CD4-positive, alpha-beta memory T cell (primary cell): ENCODE measurements around the gene GFOD1. TPM values are rescaled to one million over a fixed set of nuclear protein-coding genes. Genes with fewer than 3 reads are reported as not detected.

Experiments
- CTCF ChIA-PET: fragments of 350-600 bp; sonication (Branson Sonifier 250); formaldehyde crosslinking; loops from one replicate; lab custom pipeline; 2021; ENCODE audit warnings: inconsistent platforms; ENCODE audit not compliant: partially characterized antibody; lab: Charles Lee
- POLR2A ChIA-PET: fragments of 350-600 bp; sonication (Branson Sonifier 250); formaldehyde crosslinking; loops from one replicate; lab custom pipeline; 2021; ENCODE audit not compliant: partially characterized antibody; lab: Charles Lee
- DNase-seq, 5 donors: peaks; one replicate each; pipeline versions ENCODE4 v3.0.0 to v3.0.0-alpha.2; 2020 to 2022; ENCODE audit warnings: mixed read lengths in 1 of 5
- H3K27ac ChIP-seq: one replicate; pipeline ENCODE4 v1.7.0; 2013; ENCODE audit warnings: low read depth, low read length
- H3K27me3 ChIP-seq: 2 replicates; pipeline ENCODE4 v1.7.0; 2013; ENCODE audit warnings: mild to moderate bottlenecking, low read length, moderate library complexity; ENCODE audit not compliant: insufficient read depth
- H3K36me3 ChIP-seq: 2 replicates; pipeline ENCODE4 v1.7.0; 2013; ENCODE audit warnings: mild to moderate bottlenecking, low read length, moderate library complexity; ENCODE audit not compliant: insufficient read depth
- H3K4me1 ChIP-seq: 2 replicates; pipeline ENCODE4 v1.7.0; 2013; ENCODE audit warnings: mild to moderate bottlenecking, low read length, moderate library complexity; ENCODE audit not compliant: insufficient read depth
- H3K4me3 ChIP-seq, 2 donors: one replicate each; pipeline ENCODE4 v1.7.0; 2013; ENCODE audit warnings: low read length in 2 of 2, mild to moderate bottlenecking in 1 of 2
- H3K9me3 ChIP-seq, 2 donors: one replicate each; pipeline ENCODE4 v1.7.0; 2013; ENCODE audit warnings: low read length in 2 of 2, control low read depth in 1 of 2; ENCODE audit not compliant: control insufficient read depth in 1 of 2
- H3K27ac Mint-ChIP-seq, 7 donors: one replicate each; pipeline ENCODE4 v1.8.0; 2020 to 2021; ENCODE audit warnings: mixed read lengths in 7 of 7, mild to moderate bottlenecking in 6 of 7, inconsistent platforms in 3 of 7, moderate library complexity in 3 of 7
- H3K27me3 Mint-ChIP-seq, 2 donors: one replicate each; pipeline ENCODE4 v1.8.0; 2020 to 2021; ENCODE audit warnings: mixed read lengths in 2 of 2
- H3K36me3 Mint-ChIP-seq, 2 donors: one replicate each; pipeline ENCODE4 v1.8.0; 2020 to 2021; ENCODE audit warnings: mixed read lengths in 2 of 2, inconsistent platforms in 1 of 2, mild to moderate bottlenecking in 1 of 2
- H3K4me1 Mint-ChIP-seq, 4 donors: one replicate each; pipeline ENCODE4 v1.8.0; 2020 to 2021; ENCODE audit warnings: mixed read lengths in 4 of 4, mild to moderate bottlenecking in 1 of 4
- H3K4me3 Mint-ChIP-seq, 8 donors: one replicate each; pipeline ENCODE4 v1.8.0; 2020 to 2021; ENCODE audit warnings: mixed read lengths in 8 of 8, mild to moderate bottlenecking in 7 of 8, moderate library complexity in 6 of 8, inconsistent platforms in 3 of 8
- H3K9me3 Mint-ChIP-seq, 8 donors: one replicate each; pipeline ENCODE4 v1.8.0; 2020 to 2021; ENCODE audit warnings: mixed read lengths in 8 of 8, mild to moderate bottlenecking in 5 of 8, inconsistent platforms in 3 of 8, moderate library complexity in 1 of 8
- intact Hi-C: fragments of 100-400 bp; cut with micrococcal nuclease; formaldehyde crosslinking; loops from one replicate; pipeline ENCODE4 v1.15.1; 2023
- polyA plus RNA-seq, 2 donors: library from polyadenylated mRNA; unstranded; fragments of 300-500 nt; fragmentation: Illumina TruSeq; gene quantifications; one replicate each; pipeline ENCODE4 v1.2.3, GENCODE V29; 2021
- total RNA-seq, 2 experiments: library from RNA; stranded (reverse); gene quantifications; one replicate each; pipeline ENCODE4 v1.2.3, GENCODE V29; 2021

The GFOD1 gene
- total and polyA plus RNA-seq, 4 experiments from 2014 or later, result 0.95 to 1.1 (median 0.97) TPM; not detected in 1

- no peak overlapping the region for H3K27ac ChIP-seq
- POLR2A ChIA-PET, result no interaction called here
Observed at GRCh38 chr6:13455552-13455966, 31.8 kb downstream of the GFOD1 start.

DNA sequence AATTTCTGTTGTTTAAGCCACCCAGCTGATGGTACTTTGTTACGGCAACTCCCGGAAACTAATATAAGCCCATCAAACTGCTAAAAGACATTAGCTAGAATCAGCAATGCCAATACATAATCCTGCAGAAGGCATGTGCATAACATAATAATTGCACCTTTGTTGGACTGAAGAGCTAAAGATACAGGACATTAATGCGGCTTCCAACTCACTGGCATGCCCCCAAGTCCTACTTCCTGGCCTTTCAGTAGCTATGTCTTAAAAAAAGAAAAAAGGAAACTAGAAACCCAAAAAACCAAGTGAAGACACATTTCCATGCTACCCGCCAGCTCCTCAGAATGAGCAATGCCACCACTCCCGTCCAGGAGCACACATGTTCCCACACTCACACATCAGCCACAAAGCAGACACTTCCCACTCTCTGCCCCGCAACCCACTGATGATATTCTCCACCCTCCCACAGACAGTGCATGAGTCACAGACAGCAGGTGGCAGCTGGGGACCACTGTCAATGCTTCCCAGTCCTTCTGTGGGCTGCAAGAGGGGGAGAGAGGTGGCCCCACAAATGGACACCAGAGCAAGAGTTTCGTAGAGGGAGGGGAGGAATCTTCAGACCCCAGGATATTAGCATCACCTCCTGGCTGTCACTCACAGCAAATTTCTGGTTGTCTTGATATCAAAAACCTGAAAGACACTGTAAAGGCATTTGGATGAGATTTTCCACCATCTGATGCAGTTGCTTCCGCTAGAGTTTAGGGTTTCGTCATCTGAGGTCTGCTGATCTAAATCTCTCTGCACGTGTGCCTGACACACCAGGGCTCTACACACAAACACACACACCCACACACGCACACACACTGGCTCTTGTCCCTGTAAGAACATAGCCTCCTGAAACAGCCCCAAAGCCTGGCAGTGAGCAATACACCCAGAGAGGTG lies 32.8 kb downstream of the GFOD1 start:
- peak overlapping the region; percentile 81 to 94 (median 86) for H3K27ac Mint-ChIP-seq
- peak overlapping the region; percentile 8 for H3K27ac ChIP-seq
- CTCF ChIA-PET, result interaction anchor here (0.6 to 2.6 kb wide), 17 partner anchors 9 to 612 kb away, joined by 3 to 24 read pairs (median 5); partner anchors contain the start of genes NOL7 and SIRT5
- DNase-seq, result peak; percentile 52 to 89 (median 59)
- peaks cover 12 to 23% (median 22%) of the 10 kb centered on the region in 4 donors for H3K4me1 Mint-ChIP-seq
- no peaks in the 10 kb centered on the region for H3K9me3 ChIP-seq
- peaks cover 22% of the 10 kb centered on the region for H3K4me1 ChIP-seq
- H3K4me3 ChIP-seq, result peak overlapping the region; percentile 17 to 45
- H3K9me3 Mint-ChIP-seq, result no peaks in the 10 kb centered on the region
- H3K27me3 ChIP-seq, result no peaks in the 10 kb centered on the region
- intact Hi-C loops, result loop anchor here (1.0 to 10.0 kb wide), 5 partner anchors 33 to 310 kb away; partner anchors contain the start of genes GFOD1 and NOL7
- H3K36me3 ChIP-seq, result no peaks in the 10 kb centered on the region
- H3K36me3 Mint-ChIP-seq, result no peaks in the 10 kb centered on the region
- no peaks in the 10 kb centered on the region for H3K27me3 Mint-ChIP-seq
- H3K4me3 Mint-ChIP-seq, result peak overlapping the region; percentile 61 to 81 (median 76)
- POLR2A ChIA-PET, result interaction anchor here (0.6 to 1.4 kb wide), 4 partner anchors 10 to 121 kb away, joined by 4 to 12 read pairs (median 4); partner anchors contain the start of genes GFOD1 and SIRT5

More at GRCh38 chr6:13455552-13455966, 31.8 kb downstream of the GFOD1 start:
- H3K4me1 ChIP-seq, result peaks cover 22% of the 10 kb centered on the region
- H3K9me3 ChIP-seq, result no peaks in the 10 kb centered on the region
- Mint-ChIP-seq H3K36me3 (no peaks in the 10 kb centered on the region), H3K27me3 (no peaks in the 10 kb centered on the region), H3K9me3 (no peaks in the 10 kb centered on the region), H3K27ac (peak overlapping the region in 6 of 7 donors; percentile 5 to 94 (median 80)), H3K4me3 (no peak overlapping the region), H3K4me1 (peaks cover 12 to 23% (median 22%) of the 10 kb centered on the region in 4 donors)
- CTCF ChIA-PET, result no interaction called here
- no peaks in the 10 kb centered on the region for H3K36me3 ChIP-seq
- H3K4me3 ChIP-seq, result no peak overlapping the region
- intact Hi-C loops, result loop anchor here (10.0 kb wide), 2 partner anchors 159 to 309 kb away; partner anchors contain the start of gene NOL7
- no peak for DNase-seq
- no peaks in the 10 kb centered on the region for H3K27me3 ChIP-seq

DNA sequence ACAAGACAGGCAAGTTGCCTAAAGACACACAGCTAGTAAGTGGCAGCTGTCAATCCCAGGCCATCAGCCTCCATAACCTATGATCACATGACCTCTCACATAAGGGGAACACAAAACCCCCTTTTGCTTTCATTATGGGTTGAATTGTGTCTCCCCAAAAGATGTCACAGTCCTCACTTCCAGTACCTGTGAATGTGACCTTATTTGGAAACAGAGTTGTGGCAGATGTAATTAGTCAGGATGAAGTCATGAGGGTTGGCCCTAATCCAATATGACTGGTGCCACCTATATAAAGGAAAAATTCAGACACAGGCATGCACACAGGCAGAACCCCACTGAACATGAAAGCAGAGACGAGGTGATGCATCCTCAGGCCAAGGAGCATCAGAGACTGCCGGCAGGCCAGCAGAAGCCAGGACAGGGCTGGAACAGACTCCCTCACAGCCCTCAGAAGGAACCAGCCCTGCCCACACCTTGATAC lies 33.6 kb downstream of the GFOD1 start:
- Histone ChIP-seq H3K27ac (no peak overlapping the region), H3K36me3 (no peaks in the 10 kb centered on the region), H3K4me1 (peaks cover 22% of the 10 kb centered on the region), H3K27me3 (no peaks in the 10 kb centered on the region), H3K4me3 (no peak overlapping the region), H3K9me3 (no peaks in the 10 kb centered on the region)
- H3K4me1 Mint-ChIP-seq, result peaks cover 12 to 24% (median 21%) of the 10 kb centered on the region in 4 donors
- peak overlapping the region in 7 of 8 donors; percentile 21 to 81 (median 51) for H3K4me3 Mint-ChIP-seq
- no peaks in the 10 kb centered on the region for H3K27me3 Mint-ChIP-seq
- intact Hi-C loops, result loop anchor here (1.0 to 10.0 kb wide), 5 partner anchors 33 to 311 kb away; partner anchors contain the start of genes GFOD1 and NOL7
- H3K27ac Mint-ChIP-seq, result peak overlapping the region; percentile 70 to 94 (median 83)
- CTCF ChIA-PET, result interaction anchor here (0.6 to 2.6 kb wide), 20 partner anchors 9 to 613 kb away, joined by 3 to 24 read pairs (median 4); partner anchors contain the start of genes NOL7 and SIRT5
- POLR2A ChIA-PET, result interaction anchor here (0.6 to 1.4 kb wide), 4 partner anchors 11 to 121 kb away, joined by 4 to 12 read pairs (median 4); partner anchors contain the start of genes GFOD1 and SIRT5
- no peaks in the 10 kb centered on the region for H3K36me3 Mint-ChIP-seq
- H3K9me3 Mint-ChIP-seq, result no peaks in the 10 kb centered on the region
- peak in 2 of 5 donors; percentile 3 to 64 for DNase-seq

GRCh38 chr6:13453153-13453552 lies 34.2 kb downstream of the GFOD1 start:
- H3K27ac ChIP-seq, result no peak overlapping the region
- no peak overlapping the region for H3K4me3 ChIP-seq
- H3K9me3 ChIP-seq, result no peaks in the 10 kb centered on the region
- Mint-ChIP-seq H3K27me3 (no peaks in the 10 kb centered on the region), H3K4me3 (no peak overlapping the region), H3K36me3 (no peaks in the 10 kb centered on the region), H3K4me1 (peaks cover 16 to 30% (median 27%) of the 10 kb centered on the region in 4 donors), H3K27ac (peak overlapping the region in 1 of 7 donors; percentile 33), H3K9me3 (no peaks in the 10 kb centered on the region)
- intact Hi-C loops, result loop anchor here (5.0 to 10.0 kb wide), 3 partner anchors 34 to 312 kb away; partner anchors contain the start of genes GFOD1 and NOL7
- CTCF ChIA-PET, result interaction anchor here (0.7 to 2.6 kb wide), 6 partner anchors 8 to 186 kb away, joined by 3 to 24 read pairs (median 6); partner anchors contain the start of gene SIRT5
- POLR2A ChIA-PET, result no interaction called here
- peaks cover 28% of the 10 kb centered on the region for H3K4me1 ChIP-seq
- DNase-seq, result no peak
- no peaks in the 10 kb centered on the region for H3K36me3 ChIP-seq
- no peaks in the 10 kb centered on the region for H3K27me3 ChIP-seq

DNA sequence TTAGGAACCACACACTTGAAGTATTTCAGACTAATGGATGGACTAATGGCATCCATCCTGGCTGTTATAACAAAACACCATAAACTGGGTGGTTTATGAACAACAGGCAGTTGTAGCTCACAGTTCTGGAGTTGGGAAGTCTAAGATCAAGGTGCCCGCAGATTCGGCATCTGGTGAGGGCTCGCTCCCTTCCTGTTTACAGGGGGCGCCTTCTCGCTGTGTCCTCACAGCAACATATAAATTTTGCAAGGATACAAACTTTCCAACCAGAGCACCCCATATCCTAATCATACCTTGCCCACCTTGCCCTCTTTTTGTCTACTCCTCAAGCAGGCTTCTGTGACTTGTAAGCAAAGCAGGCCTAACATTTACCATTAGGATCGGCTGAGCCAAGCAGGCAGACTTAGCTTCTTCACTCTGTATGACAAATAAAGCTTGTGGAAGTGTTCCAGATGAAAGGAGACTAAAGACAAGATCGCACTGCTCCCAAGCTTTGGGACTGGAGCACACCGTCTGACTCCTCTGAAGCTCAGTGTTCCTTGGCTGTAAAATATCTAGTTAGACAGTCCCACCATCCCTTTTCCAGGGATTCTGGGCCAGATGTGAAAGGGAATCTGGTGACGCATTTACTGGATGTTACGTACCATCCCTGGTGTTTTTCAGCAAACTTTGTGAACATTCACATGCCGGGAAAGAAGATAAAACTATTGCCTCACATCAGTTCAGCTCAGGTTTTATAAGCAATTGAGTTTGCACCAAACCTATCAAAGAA lies 34.9 kb downstream of the GFOD1 start:
- no peaks in the 10 kb centered on the region for H3K9me3 ChIP-seq
- DNase-seq, result no peak
- intact Hi-C loops, result loop anchor here (5.0 to 10.0 kb wide), 3 partner anchors 35 to 312 kb away; partner anchors contain the start of genes GFOD1 and NOL7
- Mint-ChIP-seq H3K36me3 (no peaks in the 10 kb centered on the region), H3K27me3 (no peaks in the 10 kb centered on the region), H3K9me3 (no peaks in the 10 kb centered on the region), H3K4me3 (no peak overlapping the region), H3K4me1 (peaks cover 20 to 37% (median 32%) of the 10 kb centered on the region in 4 donors), H3K27ac (peak overlapping the region in 1 of 7 donors; percentile 23)
- no peak overlapping the region for H3K27ac ChIP-seq
- H3K27me3 ChIP-seq, result no peaks in the 10 kb centered on the region
- ChIA-PET CTCF (interaction anchor here (0.9 to 2.6 kb wide), 5 partner anchors 7 to 186 kb away, joined by 3 to 24 read pairs (median 9); partner anchors contain the start of gene SIRT5), POLR2A (no interaction called here)
- peaks cover 30% of the 10 kb centered on the region for H3K4me1 ChIP-seq
- H3K4me3 ChIP-seq, result no peak overlapping the region
- no peaks in the 10 kb centered on the region for H3K36me3 ChIP-seq

GRCh38 chr6:13451181-13451895 lies 36.1 kb downstream of the GFOD1 start:
- POLR2A ChIA-PET, result no interaction called here

More at GRCh38 chr6:13451181-13451895, 36.1 kb downstream of the GFOD1 start:
- Histone ChIP-seq H3K4me3 (no peak overlapping the region), H3K36me3 (no peaks in the 10 kb centered on the region), H3K27me3 (no peaks in the 10 kb centered on the region), H3K4me1 (peaks cover 30% of the 10 kb centered on the region), H3K9me3 (no peaks in the 10 kb centered on the region), H3K27ac (no peak overlapping the region)
- CTCF ChIA-PET, result no interaction called here
- no peak for DNase-seq
- no peaks in the 10 kb centered on the region for H3K27me3 Mint-ChIP-seq
- intact Hi-C loops, result loop anchor here (5.0 to 10.0 kb wide), 3 partner anchors 36 to 313 kb away; partner anchors contain the start of genes GFOD1 and NOL7
- H3K4me1 Mint-ChIP-seq, result peaks cover 22 to 37% (median 32%) of the 10 kb centered on the region in 4 donors
- H3K9me3 Mint-ChIP-seq, result no peaks in the 10 kb centered on the region
- H3K36me3 Mint-ChIP-seq, result no peaks in the 10 kb centered on the region
- no peak overlapping the region for H3K4me3 Mint-ChIP-seq
- no peak overlapping the region for H3K27ac Mint-ChIP-seq
